ENCODE measurements around the gene G6PC2.

DNA sequence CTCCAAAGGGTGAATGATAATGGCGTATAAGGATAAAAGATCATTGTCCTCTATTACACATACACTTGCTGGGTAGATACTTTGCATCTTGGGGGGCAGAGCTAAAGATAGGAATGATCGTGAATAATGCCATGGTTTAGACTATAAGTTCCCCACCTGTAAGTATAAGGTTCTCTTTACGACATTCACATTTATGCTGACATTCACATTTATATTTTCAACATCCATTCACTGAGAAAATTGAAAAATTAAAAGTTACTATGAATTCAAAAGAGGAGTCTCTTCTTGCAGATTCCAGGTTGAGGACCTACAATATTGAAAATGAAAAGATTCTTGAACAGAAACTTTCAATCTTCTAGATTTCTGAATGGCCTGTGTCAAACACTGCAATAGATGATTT lies 8.8 kb upstream of the G6PC2 start:
- TF ChIP-seq CTCF (IDR thresholded peaks at IDR 0.05) = no peak
- no peak for TF ChIP-seq EP300 (IDR thresholded peaks at IDR 0.05)
- no peak for TF ChIP-seq POLR2A (IDR thresholded peaks at IDR 0.05)

All from gastroesophageal sphincter (tissue), 3 donors.